NCI-H226 (cell line): ENCODE measurements around the gene CEP170.

Experiments used
- DNase-seq: peaks from one replicate; pipeline ENCODE4 v3.0.0-alpha.2; 2015

CEP170 gene

DNA sequence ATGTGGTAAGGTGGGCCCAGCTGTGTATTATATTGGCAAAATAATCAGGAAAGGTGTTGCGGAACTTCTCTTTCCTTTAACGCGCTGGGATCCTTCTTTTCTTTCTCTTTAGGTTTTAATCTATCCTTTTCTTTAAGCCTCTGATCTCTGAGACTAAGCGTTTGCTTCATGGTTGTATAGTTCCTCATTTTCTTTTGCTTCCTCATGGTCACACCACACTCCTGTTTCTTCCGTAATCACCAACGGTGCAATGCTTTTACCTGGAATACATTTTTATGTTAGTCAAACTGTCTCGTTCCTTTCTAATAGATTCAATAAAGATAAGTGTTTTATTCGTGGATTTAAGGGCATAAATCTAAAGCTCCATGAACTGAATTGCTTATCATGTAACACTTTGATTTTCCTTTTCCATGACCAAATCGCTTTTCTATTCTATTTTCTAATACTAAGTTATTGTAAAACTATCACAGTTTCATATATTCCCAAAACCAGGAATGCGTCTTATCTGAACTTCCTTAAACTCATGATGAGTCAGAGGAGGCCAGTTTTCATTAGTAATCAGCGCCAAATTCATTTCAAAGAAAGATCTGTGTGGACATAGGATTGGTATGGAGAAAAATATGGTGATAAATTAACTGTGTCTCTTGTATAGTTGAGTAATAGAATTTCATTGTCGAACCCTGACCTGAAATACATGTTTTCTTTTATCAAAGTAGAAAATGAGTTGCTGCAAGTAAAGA is 13.0 kb upstream of the CEP170 start:
- peak; percentile 95 for DNase-seq

DNA sequence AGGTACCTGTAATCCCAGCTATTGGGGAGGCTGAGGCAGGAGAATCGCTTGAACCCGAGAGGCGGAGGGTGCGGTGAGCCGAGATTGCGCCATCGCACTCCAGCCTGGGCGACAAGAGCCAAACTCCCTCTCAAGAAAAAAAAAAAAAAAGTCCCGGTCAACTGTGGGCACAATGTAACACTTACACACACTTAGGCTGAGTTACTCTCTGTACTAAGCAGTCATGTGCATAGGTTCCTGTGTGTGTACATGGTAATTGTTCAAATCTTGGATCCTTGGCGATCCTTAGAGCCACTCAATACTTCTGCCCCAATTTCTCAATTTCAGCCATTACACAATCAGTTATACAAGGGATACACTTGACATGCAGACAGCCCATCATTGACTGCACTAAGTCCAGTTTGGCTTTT is 12.4 kb upstream of the CEP170 start:
- DNase-seq, result no peak

DNA sequence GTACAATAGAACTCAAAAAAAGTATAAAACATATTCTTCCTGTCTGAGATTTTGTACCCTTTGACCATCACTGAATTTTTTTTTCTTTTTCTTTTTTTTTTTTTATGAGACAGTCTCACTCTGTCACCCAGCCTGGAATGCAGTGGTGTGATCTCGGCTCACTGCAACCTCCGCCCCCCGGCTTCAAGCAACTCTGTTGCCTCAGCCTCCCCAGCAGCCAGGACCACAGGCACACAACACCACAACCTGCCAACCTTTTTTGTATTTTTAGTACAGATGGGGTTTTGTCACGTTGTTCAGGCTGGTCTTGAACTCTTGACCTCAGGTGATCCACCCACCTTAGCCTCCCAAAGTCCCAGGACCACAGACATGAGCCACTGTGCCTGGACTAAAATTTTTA is 11.2 kb upstream of the CEP170 start:
- no peak for DNase-seq

DNA sequence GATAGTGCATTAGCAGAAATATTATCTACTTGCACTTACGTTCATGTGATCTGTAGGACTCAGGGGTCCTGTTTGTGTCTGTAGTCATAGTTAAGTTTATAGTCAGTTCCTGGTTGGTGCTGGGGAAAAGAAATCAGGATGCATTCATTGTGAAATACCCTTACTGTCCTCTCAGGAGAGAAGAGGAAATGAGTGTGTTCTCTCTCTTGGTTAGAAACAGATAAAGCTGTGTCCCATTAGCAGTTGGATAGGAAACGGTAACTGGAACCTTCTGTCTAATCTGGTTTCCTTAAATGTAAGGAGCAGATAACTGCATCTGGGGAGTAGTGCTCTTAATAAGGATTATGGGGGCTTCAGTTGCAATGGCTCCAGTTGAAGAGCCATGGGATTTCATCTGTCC is 9.6 kb upstream of the CEP170 start:
- DNase-seq, result peak; percentile 74

DNA sequence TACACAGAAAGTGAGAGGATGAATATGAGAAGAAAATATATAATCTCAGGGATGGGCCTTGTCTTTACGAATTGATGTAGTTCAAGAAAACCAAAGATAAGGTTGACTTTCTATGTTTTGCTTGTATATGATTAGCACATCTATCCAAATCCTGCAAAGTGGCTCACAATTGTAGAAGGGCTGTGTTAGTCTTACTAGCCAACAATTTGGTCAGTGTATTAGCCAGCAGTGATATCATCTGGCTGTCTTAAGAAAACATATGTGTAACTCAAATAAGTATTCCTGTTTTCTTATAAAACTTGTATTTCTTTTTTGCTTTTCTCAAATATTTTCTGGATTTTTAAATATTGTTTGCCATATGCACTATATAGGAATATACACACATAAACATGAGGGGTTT is 6.3 kb upstream of the CEP170 start:
- no peak for DNase-seq

DNA sequence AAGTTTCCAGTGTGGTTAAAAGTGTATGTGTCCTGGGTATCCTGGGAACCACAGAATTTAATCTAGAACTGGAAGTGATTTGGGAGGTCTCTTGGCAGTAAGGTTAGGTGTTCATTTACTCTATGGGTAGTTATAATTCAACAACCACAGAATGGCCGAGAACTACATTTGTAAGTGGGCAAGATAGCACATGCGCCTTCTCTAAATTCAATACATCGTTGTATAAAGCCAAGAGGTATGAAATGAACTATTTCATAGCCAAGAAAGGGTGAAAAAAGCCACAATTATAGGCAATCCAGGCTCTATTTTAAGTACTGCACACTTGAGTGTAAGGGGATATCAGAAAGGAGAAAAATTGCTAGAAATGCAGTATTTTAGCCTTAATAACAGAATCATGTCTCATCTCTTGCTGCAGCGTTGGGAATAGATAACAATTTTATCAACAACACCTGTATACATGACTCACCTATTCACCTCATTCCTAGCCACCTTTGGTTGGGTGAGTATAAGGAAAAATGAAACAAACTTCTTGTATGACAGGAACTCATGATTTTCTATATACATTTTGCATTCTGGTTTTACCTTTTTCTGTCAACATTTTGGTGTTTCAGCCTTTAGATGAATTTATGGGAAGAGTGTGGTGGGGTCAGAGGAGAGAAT is 5.3 kb upstream of the CEP170 start:
- no peak for DNase-seq

DNA sequence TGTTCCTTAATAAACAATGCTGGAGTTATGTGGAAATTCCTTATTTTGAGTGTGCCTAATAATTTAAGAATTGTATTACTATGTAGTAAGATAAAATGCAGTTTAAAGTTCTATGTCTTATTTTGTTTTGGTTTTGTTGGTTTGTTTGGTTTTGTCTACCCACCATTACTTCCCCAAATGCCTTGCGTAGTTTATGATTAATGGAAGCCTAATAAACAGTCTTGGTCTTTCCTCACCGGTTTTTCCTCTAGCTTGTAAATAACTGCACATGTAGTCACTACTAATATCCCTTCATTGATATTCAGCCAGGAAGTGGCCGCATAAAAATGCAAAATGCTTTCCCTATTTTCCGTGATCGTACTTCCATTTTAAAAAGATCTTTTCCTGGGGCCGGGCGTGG is 3.6 kb upstream of the CEP170 start:
- no peak for DNase-seq

DNA sequence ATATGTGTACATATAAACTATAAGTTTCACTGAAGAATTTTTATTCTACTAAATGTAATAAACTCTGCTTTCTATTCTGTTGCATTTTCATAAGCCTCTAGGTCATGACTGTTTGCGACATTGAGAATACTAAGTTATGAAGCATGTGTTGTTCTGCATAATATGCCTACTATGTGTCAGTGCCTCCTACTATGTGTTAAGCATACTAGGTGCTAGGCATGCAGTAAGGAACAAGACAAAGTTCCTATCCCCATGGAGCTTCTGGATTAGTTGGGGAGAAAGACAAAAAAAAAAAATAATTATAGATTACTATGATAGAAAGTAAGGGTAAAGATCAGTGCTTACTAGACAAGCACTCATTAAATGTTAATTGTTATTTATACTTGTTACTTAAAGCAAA is 2.1 kb upstream of the CEP170 start:
- no peak for DNase-seq

DNA sequence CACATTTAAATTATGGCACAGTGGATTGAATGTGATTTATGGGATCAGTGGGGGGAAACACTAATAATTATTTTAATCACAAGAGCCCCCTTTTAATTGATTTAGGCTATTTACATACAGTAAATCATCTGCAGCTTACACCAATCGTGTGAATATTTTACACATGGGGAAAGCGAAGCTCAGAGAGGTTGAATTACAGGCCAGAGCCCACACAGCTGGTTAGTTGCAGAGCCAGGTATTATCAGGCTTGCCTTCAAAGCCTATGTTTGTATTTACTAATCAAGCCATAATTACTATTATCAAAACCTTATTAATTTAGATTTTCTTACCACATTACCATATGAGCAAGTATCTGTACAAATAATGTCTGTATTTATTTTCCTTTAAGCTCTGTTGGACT is 1.5 kb upstream of the CEP170 start:
- no peak for DNase-seq

DNA sequence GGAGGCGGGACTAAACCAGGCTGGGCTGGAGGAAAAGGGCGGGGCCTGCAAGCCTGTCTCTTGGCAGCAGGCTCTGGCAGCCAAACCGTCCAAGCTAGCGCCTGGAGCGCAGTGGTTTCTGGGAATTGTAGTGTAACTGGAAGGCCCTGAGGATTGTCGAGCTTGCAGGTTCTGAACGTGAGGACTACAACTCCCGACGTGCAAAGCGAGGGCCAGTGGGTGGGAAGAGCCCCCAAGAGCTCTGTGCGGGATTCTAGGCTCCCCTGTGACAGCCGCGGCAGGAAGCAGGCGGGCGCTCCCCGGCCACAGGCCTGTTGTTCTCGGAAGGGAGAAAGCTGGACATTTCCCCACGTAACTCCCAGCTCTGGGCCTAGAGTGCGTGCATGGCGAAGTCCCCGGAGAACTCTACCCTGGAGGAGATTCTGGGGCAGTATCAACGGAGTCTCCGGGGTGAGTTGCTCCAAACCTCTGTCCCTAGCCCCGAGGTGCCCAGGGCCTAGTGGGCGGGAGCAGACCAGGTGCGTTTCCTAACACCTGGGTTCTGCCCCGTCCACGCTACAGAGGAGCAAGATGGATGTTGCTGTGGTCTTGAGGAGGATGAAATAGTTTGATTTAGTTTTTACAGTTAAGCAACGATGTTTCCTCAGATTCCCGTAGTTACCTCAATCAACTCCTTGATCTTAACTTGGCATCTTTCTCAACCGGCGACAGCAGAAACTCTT is 871 bp upstream of the CEP170 start, which contains the start of gene SDCCAG8:
Gene SDCCAG8 (plus strand): TSS at position 251 of the 722 bp plus-strand sequence. CDS start 133 bp downstream, at position 384.
- peak; percentile 99 for DNase-seq

DNA sequence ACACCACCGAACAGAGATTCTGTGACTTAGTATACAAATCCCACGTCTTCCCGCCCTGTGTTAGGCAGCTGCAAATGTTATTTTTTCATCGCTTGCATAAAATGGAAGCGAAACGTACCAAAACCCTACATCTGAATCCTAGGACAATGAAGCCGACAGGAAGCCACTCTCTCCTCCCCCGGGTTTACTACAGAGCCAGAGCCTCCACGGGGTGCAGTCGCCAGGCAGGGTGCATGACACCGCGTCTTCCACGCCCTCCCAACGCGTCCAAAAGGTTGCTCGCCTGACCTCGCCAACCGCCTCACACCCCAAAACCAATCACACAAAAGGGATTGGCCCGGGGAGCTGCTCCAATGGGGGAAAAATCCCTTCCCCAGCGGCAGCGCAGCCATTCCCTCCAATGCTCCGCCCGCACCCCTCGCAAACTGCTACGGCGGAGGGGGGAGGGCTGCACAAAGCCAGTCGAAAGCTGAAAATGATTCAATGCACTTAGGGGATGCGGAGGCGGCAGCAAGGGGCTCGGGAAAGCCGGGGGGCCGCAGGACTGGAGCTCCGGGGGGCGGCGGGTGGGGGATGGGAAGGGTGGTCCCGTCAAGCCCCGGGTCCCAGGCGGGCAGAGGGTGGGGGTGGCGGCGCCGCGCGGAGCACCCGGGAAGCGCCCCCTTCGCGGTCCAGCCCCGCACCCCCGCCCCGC is 701 bp downstream of the CEP170 start:
- DNase-seq, result peak; percentile 76

DNA sequence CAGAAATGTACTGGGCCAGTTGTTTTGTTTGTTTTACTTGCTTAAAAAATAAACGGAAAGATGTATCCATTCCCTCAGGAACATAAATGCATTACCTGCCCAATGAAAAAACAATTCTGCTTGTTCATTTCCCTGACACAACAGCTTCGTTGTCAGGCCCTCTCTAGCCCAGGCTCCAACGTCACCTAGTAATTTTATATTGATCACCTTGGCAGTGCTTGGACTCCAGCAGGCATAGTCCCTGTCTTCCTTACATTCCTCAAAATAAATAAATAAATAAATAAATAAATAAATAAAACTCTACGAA is 1.2 kb downstream of the CEP170 start:
- DNase-seq, result no peak

DNA sequence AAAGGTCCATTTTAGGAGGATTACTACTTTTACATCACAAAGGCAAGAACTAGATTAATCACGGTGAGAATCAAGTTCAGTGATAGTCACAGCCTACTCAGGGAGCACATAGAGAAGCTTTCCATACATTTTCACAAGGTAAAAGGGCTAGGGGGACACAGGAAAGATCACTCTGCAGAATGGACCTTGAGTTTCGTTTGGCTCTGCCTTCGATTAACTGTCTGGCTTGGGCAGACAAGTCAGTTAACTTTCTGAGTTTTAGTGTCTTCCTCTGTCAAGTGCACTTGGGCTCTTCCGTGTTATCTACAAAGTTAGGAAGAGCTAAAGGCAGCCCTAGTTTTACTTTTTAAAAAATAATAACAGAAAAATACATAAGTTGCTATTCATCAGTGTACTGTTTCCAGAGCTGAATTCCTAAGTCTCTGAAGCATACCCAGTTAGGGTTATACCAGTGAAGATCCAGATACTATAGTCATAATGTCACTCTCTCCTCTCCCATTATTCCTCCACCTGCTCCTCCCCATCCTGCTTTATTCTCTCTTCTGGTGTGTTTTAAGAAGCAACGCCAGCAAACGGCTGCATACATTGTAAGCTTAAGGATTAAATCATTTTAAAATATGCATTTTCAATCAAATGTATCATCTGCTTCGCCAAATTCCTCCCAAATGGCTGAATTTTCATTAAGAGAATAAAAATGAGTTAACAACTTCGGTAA is 1.7 kb downstream of the CEP170 start:
- DNase-seq, result no peak

DNA sequence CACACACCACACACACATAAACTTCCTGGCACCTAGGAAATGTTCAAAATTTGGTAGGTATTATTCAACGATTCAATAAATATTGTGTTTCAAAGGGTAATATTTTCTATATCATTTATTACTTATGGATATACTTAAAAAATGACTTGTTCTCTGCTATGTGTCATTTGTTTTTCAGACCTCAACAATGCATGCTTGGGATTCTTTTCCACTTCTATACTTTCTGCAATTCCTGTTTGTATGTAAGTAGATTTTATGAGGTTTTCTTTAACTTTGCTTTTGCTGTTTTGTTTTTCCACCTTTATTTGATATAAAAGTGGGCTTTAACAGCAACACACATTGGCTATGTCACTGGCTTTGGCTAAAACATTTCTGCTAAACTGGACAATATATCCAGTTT is 3.5 kb downstream of the CEP170 start:
- no peak for DNase-seq

DNA sequence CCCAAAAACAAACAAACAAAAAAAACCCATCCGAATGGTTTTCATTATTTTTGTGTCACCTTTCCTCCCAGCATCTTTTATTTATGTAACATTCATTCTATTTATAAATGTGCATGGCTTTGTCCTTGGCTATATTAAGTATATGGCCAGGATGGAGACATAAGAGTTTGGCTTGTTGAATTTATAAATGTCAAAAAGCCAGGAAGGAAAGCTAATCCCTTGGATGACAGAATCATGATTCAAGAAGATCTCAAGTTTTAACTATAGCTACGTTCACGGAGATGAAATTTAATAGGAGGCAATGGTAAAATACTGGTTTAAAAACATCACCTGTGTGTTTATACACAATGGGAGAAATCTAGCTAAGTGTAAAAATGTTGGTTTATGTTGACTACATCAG is 5.0 kb downstream of the CEP170 start:
- no peak for DNase-seq

DNA sequence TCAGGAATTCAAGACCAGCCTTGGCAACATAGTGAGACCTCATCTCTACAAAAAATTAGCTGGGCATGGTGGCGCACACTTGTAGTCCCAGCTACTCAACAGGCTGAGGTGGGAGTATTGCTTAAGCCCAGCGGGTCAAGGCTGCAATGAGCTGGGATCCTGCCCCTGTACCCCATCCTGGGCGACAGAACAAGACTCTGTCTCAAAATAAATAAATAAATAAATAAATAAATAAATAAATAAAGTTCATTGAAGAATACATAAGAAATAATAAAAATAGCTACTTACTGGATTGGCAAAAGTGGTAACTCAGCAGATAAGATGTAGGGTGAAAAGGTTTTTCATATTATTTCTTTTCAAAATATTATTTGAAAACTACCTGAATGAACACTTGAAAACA is 5.9 kb downstream of the CEP170 start:
- no peak for DNase-seq

DNA sequence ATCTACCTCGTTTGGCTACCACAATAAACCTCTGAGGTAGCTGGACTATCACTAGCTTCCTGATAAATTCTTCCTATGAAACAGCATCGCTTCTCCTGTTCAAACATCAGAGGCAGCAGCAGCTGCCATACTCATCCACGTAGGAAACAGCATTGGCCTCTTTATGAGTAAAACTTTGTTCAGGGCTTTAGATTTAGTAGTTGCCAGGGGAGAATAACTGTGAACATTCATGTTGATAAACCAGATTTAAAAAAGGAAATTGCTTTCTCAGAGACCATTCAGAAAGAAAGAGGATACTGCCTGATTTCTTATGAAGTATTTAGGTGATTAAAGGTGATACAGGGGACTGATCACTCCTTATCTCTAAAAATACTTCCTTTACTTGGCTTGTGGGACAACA is 7.2 kb downstream of the CEP170 start:
- DNase-seq, result no peak

DNA sequence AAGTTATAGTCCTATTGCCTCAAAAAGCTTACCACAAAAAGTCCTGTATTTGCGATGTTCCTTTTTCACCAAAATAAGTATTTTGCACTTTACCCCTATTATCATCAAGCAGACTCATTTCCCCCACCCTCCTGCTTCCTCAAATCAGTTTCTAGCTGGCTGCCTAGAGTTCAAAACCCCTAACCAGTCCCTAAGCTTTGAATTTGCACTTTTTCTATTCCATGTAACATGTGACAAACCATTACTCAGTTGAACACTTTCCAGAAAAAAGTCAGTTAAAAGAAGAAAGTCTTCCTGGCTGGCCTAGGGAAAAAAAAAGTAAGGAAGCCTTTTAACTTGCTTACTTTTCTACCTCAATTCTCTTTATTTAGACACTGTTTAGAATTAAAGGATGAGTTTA is 8.2 kb downstream of the CEP170 start:
- DNase-seq, result no peak

DNA sequence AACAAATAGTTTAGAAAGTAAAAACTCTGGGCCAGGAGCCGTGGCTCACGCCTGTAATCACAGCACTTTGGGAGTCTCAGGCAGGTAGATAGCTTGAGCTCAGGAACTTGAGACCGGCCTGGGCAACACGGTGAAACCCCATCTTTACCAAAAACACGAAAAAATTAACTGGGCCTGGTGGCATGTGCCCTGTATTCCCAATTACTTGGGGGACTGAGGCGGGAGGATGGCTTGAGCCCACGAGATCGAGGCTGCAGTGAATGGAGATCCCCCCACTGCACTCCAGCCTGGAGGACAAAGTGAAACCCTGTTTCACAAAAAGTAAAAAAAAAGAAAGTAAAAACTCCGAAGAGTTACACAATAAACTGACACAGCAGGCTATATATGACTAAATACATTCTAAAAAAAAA is 10.6 kb downstream of the CEP170 start:
- no peak for DNase-seq

DNA sequence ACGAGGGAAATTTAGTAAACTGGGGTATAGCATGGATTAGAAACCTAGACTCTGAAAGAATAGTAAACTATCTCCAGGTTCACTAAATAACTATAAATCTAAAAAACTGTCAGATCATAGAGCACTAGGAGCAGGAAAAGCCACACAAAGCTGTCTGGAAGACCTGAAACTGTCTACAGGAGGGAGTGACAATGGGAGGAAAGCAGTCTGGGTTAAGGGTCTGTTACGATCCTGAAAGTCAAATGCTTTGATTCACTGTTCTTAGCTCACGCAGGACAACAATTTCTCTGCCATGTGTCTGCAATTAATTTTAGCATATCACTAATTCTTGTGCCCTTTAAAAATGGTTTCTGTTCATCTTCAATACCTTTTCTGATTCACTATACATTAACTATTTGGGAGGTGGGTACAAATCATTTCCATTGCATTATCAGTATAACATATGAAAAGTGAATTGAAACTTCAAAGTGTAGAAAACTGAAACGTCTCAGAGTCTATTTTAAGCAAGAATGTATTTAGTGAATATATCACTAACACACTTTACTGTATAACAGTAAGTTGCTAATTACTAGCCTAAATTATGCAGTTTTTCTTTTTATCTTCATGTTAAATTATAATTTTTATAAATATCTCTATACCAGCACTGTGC is 18.4 kb downstream of the CEP170 start:
- DNase-seq, result no peak

DNA sequence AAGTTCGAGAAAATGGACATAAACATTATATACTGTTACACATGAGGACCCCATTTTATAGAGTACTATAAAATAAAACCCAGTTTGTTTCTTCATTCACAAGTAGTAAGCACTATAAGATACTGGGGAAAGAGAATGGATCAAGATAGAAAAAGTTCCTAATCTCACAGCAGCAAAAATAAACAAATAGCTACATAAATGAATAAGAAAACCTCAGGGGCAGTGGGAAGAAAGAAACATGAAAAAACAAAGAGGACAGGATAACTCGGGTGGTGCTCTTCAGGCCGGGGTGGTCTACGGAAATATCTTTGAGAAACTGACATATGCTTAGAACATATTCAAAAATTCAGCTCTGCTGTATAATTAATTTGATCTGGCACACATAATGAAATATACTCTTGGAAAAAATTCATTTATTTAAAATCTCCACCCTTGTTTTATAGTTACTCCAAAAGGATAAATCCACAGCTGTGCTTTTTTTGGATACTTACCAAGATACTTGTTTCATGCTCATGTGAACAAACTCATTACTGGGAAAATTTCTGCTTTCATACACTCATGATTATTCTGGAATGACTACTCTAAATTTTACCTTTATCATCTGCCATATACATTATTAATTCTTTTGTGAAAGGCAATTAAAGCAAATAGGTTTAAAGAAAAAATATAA is 20.0 kb downstream of the CEP170 start:
- no peak for DNase-seq

DNA sequence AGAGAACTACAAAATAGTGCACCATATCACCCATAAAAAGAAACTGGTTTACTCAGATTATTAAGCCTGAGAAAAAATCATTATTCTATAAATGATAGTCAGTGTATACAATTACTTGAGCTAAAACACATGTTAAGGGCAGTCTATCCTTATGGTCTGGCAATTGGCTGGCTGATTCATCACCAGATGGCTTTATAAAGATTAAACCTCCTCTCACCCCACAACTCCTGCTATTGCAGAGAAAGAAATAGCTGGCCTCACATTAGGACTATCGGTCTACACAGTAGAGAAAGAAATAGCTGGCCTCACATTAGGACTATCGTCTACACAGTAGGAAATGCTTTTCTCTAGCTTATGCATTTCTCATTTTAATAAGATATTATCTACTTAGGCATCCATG is 21.2 kb downstream of the CEP170 start:
- DNase-seq, result peak; percentile 16
